A673 (cell line): ENCODE results near the gene NCK1. TPM values are rescaled to one million over a fixed set of nuclear protein-coding genes. Genes with fewer than 3 reads are reported as not detected.
A peak's percentile ranks its signal among the peaks of the same experiment; 100 is the strongest.
"Not testable (repeated sequence)": the region's sequence is repeated elsewhere in the genome, so short reads cannot be mapped to it uniquely, and the experiment has no call there.

ENCODE experiments used
- BruUV-seq: library from RNA; stranded (reverse); fragments of 400-500 nt; replicated peaks from 2 replicates; lab custom pipeline; 2021; lab: Mats Ljungman, UMichigan
- CTCF ChIA-PET: fragments of 300-600 bp; sonication (Branson Sonifier 250); formaldehyde crosslinking; loops from one replicate; lab custom pipeline; 2022; ENCODE audit warnings: antibody characterized with exemption; lab: Charles Lee
- POLR2A ChIA-PET: fragments of 300-600 bp; sonication (Branson Sonifier 250); formaldehyde crosslinking; loops from one replicate; lab custom pipeline; 2022; ENCODE audit warnings: antibody characterized with exemption; ENCODE audit not compliant: low non-redundant PET; lab: Charles Lee
- DNase-seq: peaks from one replicate; pipeline ENCODE4 v3.0.0-alpha.2; 2015; ENCODE audit warnings: low spot score
- H3K27ac ChIP-seq: fragments of 200-600 bp; sonication (generic); 2 replicates; pipeline ENCODE4 v1.5.1; 2016; ENCODE audit warnings: mixed run types, low read depth, mild to moderate bottlenecking, mixed read lengths, antibody characterized with exemption, low read length; ENCODE audit not compliant: poor library complexity, severe bottlenecking
- H3K27me3 ChIP-seq: fragments of 200-600 bp; sonication (generic); replicated peaks from 2 replicates; pipeline ENCODE4 v1.6.1; 2017; ENCODE audit warnings: mixed run types, low read depth, mild to moderate bottlenecking, mixed read lengths, antibody characterized with exemption, low read length; ENCODE audit not compliant: insufficient read depth, poor library complexity
- H3K36me3 ChIP-seq: fragments of 200-600 bp; sonication (generic); 2 replicates; pipeline ENCODE4 v1.6.1; 2016; ENCODE audit warnings: mixed run types, mild to moderate bottlenecking, mixed read lengths, antibody characterized with exemption, low read length; ENCODE audit not compliant: insufficient read depth, poor library complexity, severe bottlenecking
- H3K4me1 ChIP-seq: fragments of 200-600 bp; sonication (generic); 2 replicates; pipeline ENCODE4 v1.6.1; 2017; ENCODE audit warnings: mixed run types, mild to moderate bottlenecking, mixed read lengths, antibody characterized with exemption, low read length; ENCODE audit not compliant: insufficient read depth, poor library complexity, severe bottlenecking
- H3K4me3 ChIP-seq: fragments of 200-600 bp; sonication (generic); 2 replicates; pipeline ENCODE4 v1.5.1; 2016; ENCODE audit warnings: low read depth, mixed run types, mild to moderate bottlenecking, mixed read lengths, low read length; ENCODE audit not compliant: poor library complexity, severe bottlenecking
- H3K9me3 ChIP-seq: fragments of 200-600 bp; sonication (generic); 2 replicates; pipeline ENCODE4 v1.6.1; 2016; ENCODE audit warnings: mixed run types, low read depth, mild to moderate bottlenecking, mixed read lengths, antibody characterized with exemption, low read length; ENCODE audit not compliant: poor library complexity, severe bottlenecking
- EZH2 ChIP-seq: fragments of 200-600 bp; sonication (generic); IDR thresholded peaks from 2 replicates; pipeline ENCODE4 v1.6.1; 2017; ENCODE audit warnings: borderline replicate concordance, low read depth, mild to moderate bottlenecking, mixed read lengths, antibody characterized with exemption, low read length; ENCODE audit not compliant: poor library complexity, severe bottlenecking
- intact Hi-C: fragments of 100-400 bp; cut with micrococcal nuclease; formaldehyde crosslinking; loops from one replicate; pipeline ENCODE4 v1.10.0; 2022; ENCODE audit not compliant: unreplicated experiment
- total RNA-seq: library from RNA; stranded (reverse); gene quantifications from 2 replicates; pipeline ENCODE4 v1.2.3, GENCODE V29; 2021
- TF ChIP-seq, protein P1 (sequence below): fragments of 300-800, 200-600 bp; sonication (generic); conservative IDR thresholded peaks from 2 replicates; pipeline ENCODE4 v1.5.1; 2017; ENCODE audit warnings: low read depth, mild to moderate bottlenecking, antibody characterized with exemption, low read length, moderate library complexity, mixed read lengths

Gene NCK1
- total RNA-seq, 1 experiment from 2014 or later: 50.2 TPM

DNA sequence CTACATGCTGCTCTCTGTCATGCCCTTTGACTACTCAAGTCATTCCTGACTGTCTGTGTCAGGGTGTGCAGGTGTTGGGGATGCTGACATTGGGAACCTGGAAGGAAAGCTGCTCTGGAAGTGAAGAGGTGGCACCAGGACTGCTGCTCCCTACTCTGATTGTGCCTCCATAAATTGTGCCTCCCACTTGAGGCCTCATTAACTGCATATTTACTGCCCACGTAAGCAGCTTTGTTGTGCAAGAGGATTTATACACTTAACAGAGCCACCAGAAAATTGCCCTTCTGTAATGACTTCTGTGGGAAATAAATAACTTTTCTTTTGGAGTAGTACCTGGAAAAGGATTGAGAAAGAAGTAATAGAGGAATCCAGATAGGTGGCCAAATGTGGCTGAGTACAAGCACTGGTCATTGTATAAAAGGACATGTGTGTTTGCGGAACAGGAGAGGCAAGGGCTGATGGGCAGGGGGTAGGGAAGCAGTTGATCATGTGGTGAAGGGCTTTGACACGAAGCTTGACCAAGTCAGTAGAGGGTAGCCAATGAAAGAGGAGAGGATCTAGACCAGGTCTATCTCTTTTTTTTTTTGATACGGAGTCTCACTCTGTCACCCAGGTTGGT is 120.6 kb downstream of the NCK1 start:
- intact Hi-C loops: no loop called here
- no peaks in the 10 kb centered on the region for H3K9me3 ChIP-seq
- H3K36me3 ChIP-seq: no peaks in the 10 kb centered on the region
- DNase-seq: peak; percentile 40
- no peak overlapping the region for H3K4me3 ChIP-seq
- H3K4me1 ChIP-seq: peaks cover 8% of the 10 kb centered on the region
- H3K27me3 ChIP-seq: no peaks in the 10 kb centered on the region
- no TSS peak for BruUV-seq
- TF ChIP-seq, protein P1, sequence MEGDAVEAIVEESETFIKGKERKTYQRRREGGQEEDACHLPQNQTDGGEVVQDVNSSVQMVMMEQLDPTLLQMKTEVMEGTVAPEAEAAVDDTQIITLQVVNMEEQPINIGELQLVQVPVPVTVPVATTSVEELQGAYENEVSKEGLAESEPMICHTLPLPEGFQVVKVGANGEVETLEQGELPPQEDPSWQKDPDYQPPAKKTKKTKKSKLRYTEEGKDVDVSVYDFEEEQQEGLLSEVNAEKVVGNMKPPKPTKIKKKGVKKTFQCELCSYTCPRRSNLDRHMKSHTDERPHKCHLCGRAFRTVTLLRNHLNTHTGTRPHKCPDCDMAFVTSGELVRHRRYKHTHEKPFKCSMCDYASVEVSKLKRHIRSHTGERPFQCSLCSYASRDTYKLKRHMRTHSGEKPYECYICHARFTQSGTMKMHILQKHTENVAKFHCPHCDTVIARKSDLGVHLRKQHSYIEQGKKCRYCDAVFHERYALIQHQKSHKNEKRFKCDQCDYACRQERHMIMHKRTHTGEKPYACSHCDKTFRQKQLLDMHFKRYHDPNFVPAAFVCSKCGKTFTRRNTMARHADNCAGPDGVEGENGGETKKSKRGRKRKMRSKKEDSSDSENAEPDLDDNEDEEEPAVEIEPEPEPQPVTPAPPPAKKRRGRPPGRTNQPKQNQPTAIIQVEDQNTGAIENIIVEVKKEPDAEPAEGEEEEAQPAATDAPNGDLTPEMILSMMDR: no peak
- TF ChIP-seq EZH2: no peak
- POLR2A ChIA-PET: interaction anchor here (0.5 kb wide), 1 partner anchor 144 kb away, joined by 4 read pairs; no protein-coding TSS in a partner anchor
- H3K27ac ChIP-seq: no peak overlapping the region
- CTCF ChIA-PET: no interaction called here

DNA sequence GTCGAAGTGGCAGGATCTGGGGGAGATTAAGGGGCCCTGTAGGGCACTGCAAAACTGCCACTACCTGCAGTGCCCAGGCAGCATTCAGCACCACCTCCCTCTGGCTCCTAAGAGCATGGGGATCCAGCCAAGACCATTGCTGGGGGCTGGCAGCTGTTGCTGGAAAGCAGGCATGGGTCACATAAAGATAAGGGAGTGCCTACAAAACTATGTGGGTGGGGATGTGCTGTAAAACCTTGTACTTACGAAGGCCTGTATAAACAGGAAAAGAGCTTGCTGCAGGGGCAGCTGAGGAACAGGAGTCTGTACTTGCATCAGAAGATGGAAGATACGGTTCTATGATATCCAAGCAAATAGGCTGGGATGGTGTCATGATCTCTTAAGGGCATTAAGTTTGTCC is 122.8 kb downstream of the NCK1 start:
- CTCF ChIA-PET: no interaction called here

DNA sequence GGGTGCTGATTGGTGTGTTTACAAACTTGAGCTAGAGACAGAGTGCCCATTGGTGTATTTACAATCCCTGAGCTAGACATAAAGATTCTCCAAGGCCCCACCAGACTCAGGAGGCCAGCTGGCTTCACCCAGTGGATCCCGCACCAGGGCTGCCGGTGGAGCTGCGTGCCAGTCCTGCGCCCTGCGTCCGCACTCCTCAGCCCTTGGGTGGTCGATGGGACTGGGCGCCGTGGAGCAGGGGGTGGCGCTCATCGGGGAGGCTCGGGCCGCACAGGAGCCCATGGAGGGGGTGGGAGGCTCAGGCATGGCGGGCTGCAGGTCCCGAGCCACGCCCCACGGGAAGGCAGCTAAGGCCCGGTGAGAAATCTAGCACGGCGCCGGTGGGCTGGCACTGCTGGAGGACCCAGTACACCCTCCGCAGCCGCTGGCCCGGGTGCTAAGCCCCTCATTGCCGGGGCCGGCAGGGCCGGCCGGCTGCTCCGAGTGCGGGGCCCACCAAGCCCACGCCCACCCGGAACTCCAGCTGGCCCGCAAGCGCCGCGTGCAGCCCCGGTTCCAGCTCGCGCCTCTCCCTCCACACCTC is 125.5 kb downstream of the NCK1 start:
- BruUV-seq, H3K9me3 ChIP-seq, H3K27ac ChIP-seq, H3K36me3 ChIP-seq, H3K4me3 ChIP-seq, H3K27me3 ChIP-seq, DNase-seq, CTCF ChIA-PET, POLR2A ChIA-PET, H3K4me1 ChIP-seq, intact Hi-C loops: not testable (repeated sequence)

More for the DNA sequence above, 122.8 kb downstream of the NCK1 start:
- H3K27ac ChIP-seq: no peak overlapping the region
- no peak overlapping the region for H3K4me3 ChIP-seq
- no TSS peak for BruUV-seq
- intact Hi-C loops: no loop called here
- POLR2A ChIA-PET: interaction anchor here (0.6 kb wide), 1 partner anchor 90 kb away, joined by 3 read pairs; no protein-coding TSS in a partner anchor
- H3K27me3 ChIP-seq: no peaks in the 10 kb centered on the region
- no peaks in the 10 kb centered on the region for H3K9me3 ChIP-seq
- no peak for DNase-seq
- TF ChIP-seq EZH2: no peak
- TF ChIP-seq, protein P1: no peak
- peaks cover 8% of the 10 kb centered on the region for H3K4me1 ChIP-seq
- no peaks in the 10 kb centered on the region for H3K36me3 ChIP-seq

DNA sequence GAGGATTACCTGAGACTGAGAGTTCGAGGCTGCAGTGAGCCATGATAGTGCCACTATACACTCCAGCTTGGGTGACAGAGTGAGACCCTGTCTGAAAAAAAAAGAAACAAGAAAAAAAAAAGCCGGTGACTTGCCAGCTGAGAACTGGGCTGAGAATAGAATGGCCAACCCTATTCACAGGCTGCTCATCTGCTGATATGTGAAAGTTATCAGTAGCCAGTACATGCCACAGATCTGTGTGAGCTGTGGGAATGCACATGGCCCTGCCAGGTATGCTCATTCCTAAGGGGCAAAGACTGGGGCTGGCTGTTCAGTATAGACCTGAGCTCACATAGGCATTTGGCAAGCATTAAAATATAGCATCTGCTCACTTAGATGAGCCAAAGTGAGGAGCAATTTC is 126.6 kb downstream of the NCK1 start:
- Histone ChIP-seq H3K4me1 (no peaks in the 10 kb centered on the region), H3K9me3 (no peaks in the 10 kb centered on the region), H3K36me3 (no peaks in the 10 kb centered on the region), H3K27ac (no peak overlapping the region), H3K27me3 (no peaks in the 10 kb centered on the region), H3K4me3 (no peak overlapping the region)
- TF ChIP-seq, protein P1: no peak
- no peak for TF ChIP-seq EZH2
- ChIA-PET POLR2A (no interaction called here), CTCF (no interaction called here)
- BruUV-seq: no TSS peak
- intact Hi-C loops: no loop called here
- DNase-seq: no peak
